Measurements from ENCODE around the gene KCTD21. TPM values are rescaled to one million over a fixed set of nuclear protein-coding genes. Genes with fewer than 3 reads are reported as not detected.

The KCTD21 gene
- total RNA-seq, 1 experiment from 2014 or later, result 3.0 TPM

GRCh38 chr11:78227921-78228320 lies 39.5 kb upstream of the KCTD21 start:
- POLR2A ChIA-PET, result interaction anchor here (0.5 kb wide), 1 partner anchor 208 kb away, joined by 3 read pairs; no protein-coding TSS in a partner anchor
- no peaks in the 10 kb centered on the region for H3K27me3 ChIP-seq (ENCODE audit: insufficient read depth, low read length)
- H2AFZ ChIP-seq (ENCODE audit: low read depth, low read length, poor library complexity, severe bottlenecking), result no peak overlapping the region
- no peak overlapping the region for H3K9ac ChIP-seq (ENCODE audit: low read length)
- H3K36me3 ChIP-seq (ENCODE audit: control insufficient read depth in 1 of 2, insufficient read depth in 2 of 2, low read length in 2 of 2), result no peaks in the 10 kb centered on the region
- H3K4me3 ChIP-seq (replicated peaks in 1 of 2; ENCODE audit: low read depth in 1 of 2, low read length in 2 of 2), result no peak overlapping the region
- RAD21 ChIA-PET (ENCODE audit: low non-redundant PET in 1 of 2, low total read pairs in 2 of 2, uncharacterized antibody in 2 of 2, unreplicated experiment in 2 of 2), result interaction anchor here (1.1 to 1.4 kb wide), 2 partner anchors 337 kb away, joined by 5 to 9 read pairs; no protein-coding TSS in a partner anchor
- ATAC-seq, result no peak
- no peaks in the 10 kb centered on the region for H3K9me2 ChIP-seq (ENCODE audit: insufficient read depth)
- H3K27ac ChIP-seq (ENCODE audit: low read depth, low read length), result no peak overlapping the region
- intact Hi-C loops (cut with micrococcal nuclease), result loop anchor here (1.0 kb wide), 2 partner anchors 204 to 336 kb away; no protein-coding TSS in a partner anchor
- H3K9me3 ChIP-seq (ENCODE audit: control insufficient read depth in 1 of 2, insufficient read depth in 1 of 2, low read depth in 1 of 2, low read length in 2 of 2), result no peaks in the 10 kb centered on the region
- no TSS peak for BruUV-seq (replicated peaks)
- no peak for DNase-seq (ENCODE audit: low read depth, low spot score)
- no peaks in the 10 kb centered on the region for H4K20me1 ChIP-seq (ENCODE audit: insufficient read depth)
- TF ChIP-seq TCF7L2 (IDR thresholded peaks at IDR 0.05; ENCODE audit: borderline replicate concordance, extremely low read depth, insufficient read depth, insufficient read length), result no peak
- no peak for TF ChIP-seq ATF3 (IDR thresholded peaks at IDR 0.05)
- no peak for TF ChIP-seq EGR1 (IDR thresholded peaks at IDR 0.05; ENCODE audit: low read depth)
- TF ChIP-seq REST (IDR thresholded peaks at IDR 0.05; ENCODE audit: low read depth), result no peak
- CTCF ChIA-PET, result interaction anchor here (0.6 to 1.9 kb wide), 11 partner anchors 9 to 487 kb away, joined by 3 to 51 read pairs (median 4); partner anchors contain the start of genes KCTD21 and USP35
- no peaks in the 10 kb centered on the region for H3K4me1 ChIP-seq (ENCODE audit: control insufficient read depth in 1 of 2, insufficient read depth in 2 of 2, low read length in 2 of 2)
- H3K4me2 ChIP-seq (ENCODE audit: low read length), result no peak overlapping the region
- no peaks in the 10 kb centered on the region for H3K79me2 ChIP-seq (ENCODE audit: insufficient read depth, low read length)

Data from HCT116 (cell line).